GM23338 (cell line): ENCODE results near the gene AOC2. TPM values are rescaled to one million over a fixed set of nuclear protein-coding genes. Genes with fewer than 3 reads are reported as not detected.

Experiments
- ATAC-seq: fragments of 200-7000 bp; cut with Tn5 transposase; 3 replicates; pipeline ENCODE4 v1.9.1; 2020
- DNase-seq: peaks from one replicate; pipeline ENCODE4 v3.0.0-alpha.2; 2015; ENCODE audit warnings: low spot score
- H2AFZ ChIP-seq: fragments of 200-600 bp; sonication (generic); 2 replicates; pipeline ENCODE4 v1.8.0; 2016; ENCODE audit warnings: antibody characterized with exemption, mild to moderate bottlenecking, moderate library complexity
- H3F3A ChIP-seq: fragments of 200-600 bp; sonication (generic); replicated peaks from 2 replicates; pipeline ENCODE4 v1.8.0; 2017; ENCODE audit warnings: antibody characterized with exemption, mixed run types, low read depth
- H3K27ac ChIP-seq: fragments of 200-600 bp; sonication (generic); 2 replicates; pipeline ENCODE4 v1.6.1; 2016; ENCODE audit warnings: low read depth
- H3K27me3 ChIP-seq: fragments of 200-600 bp; sonication (generic); 2 replicates; pipeline ENCODE4 v1.8.0; 2016; ENCODE audit warnings: mild to moderate bottlenecking, mixed run types, moderate library complexity; ENCODE audit not compliant: insufficient read depth
- H3K36me3 ChIP-seq: fragments of 200-600 bp; sonication (generic); 2 replicates; pipeline ENCODE4 v1.8.0; 2016; ENCODE audit warnings: mild to moderate bottlenecking; ENCODE audit not compliant: insufficient read depth
- H3K4me1 ChIP-seq: fragments of 200-600 bp; sonication (generic); 2 replicates; pipeline ENCODE4 v1.8.0; 2016; ENCODE audit warnings: mild to moderate bottlenecking, moderate library complexity; ENCODE audit not compliant: insufficient read depth
- H3K4me2 ChIP-seq: fragments of 200-600 bp; sonication (generic); 2 replicates; pipeline ENCODE4 v1.7.1; 2017; ENCODE audit warnings: mixed run types
- H3K4me3 ChIP-seq: fragments of 200-600 bp; sonication (generic); 2 replicates; pipeline ENCODE4 v1.6.1; 2016; ENCODE audit warnings: mixed run types
- H3K79me2 ChIP-seq: fragments of 200-600 bp; sonication (generic); replicated peaks from 2 replicates; pipeline ENCODE4 v1.8.0; 2017; ENCODE audit warnings: mild to moderate bottlenecking; ENCODE audit not compliant: insufficient read depth
- H3K9me2 ChIP-seq: fragments of 200-600 bp; sonication (generic); 2 replicates; pipeline ENCODE4 v1.8.0; 2017; ENCODE audit not compliant: insufficient read depth
- H4K20me1 ChIP-seq: fragments of 200-600 bp; sonication (generic); replicated peaks from 2 replicates; pipeline ENCODE4 v1.8.0; 2017; ENCODE audit warnings: mild to moderate bottlenecking; ENCODE audit not compliant: insufficient read depth
- H3K27ac Mint-ChIP-seq: 2 replicates; pipeline ENCODE4 v1.8.0; 2020; ENCODE audit warnings: inconsistent platforms, mild to moderate bottlenecking, moderate library complexity, mixed read lengths
- H3K27me3 Mint-ChIP-seq: 3 replicates; pipeline ENCODE4 v1.8.0; 2022; ENCODE audit warnings: low read depth, mild to moderate bottlenecking, moderate library complexity, mixed read lengths, inconsistent platforms; ENCODE audit not compliant: insufficient read depth, poor library complexity
- H3K36me3 Mint-ChIP-seq: 3 replicates; pipeline ENCODE4 v1.8.0; 2021; ENCODE audit warnings: low read depth, mild to moderate bottlenecking, inconsistent platforms, moderate library complexity, mixed read lengths
- H3K4me1 Mint-ChIP-seq: 3 replicates; pipeline ENCODE4 v1.8.0; 2020; ENCODE audit warnings: mild to moderate bottlenecking, inconsistent platforms, mixed read lengths
- H3K4me3 Mint-ChIP-seq: 3 replicates; pipeline ENCODE4 v1.8.0; 2021; ENCODE audit warnings: moderate library complexity, mild to moderate bottlenecking, inconsistent platforms, mixed read lengths
- H3K9me3 Mint-ChIP-seq: 3 replicates; pipeline ENCODE4 v1.8.0; 2020; ENCODE audit warnings: moderate library complexity, mild to moderate bottlenecking, inconsistent platforms, mixed read lengths
- CREB1 ChIP-seq: fragments of 250-450 bp; sonication (Bioruptor Pico); IDR thresholded peaks from 2 replicates; pipeline ENCODE4 v1.5.0; 2020; ENCODE audit warnings: low read depth, mild to moderate bottlenecking, moderate library complexity
- EZH2 ChIP-seq: fragments of 200-600 bp; sonication (generic); IDR thresholded peaks from one replicate; pipeline ENCODE4 v1.8.0; 2017; ENCODE audit warnings: antibody characterized with exemption, mild to moderate bottlenecking, low read depth; ENCODE audit not compliant: unreplicated experiment
- EZH2phosphoT487 ChIP-seq: fragments of 200-600 bp; sonication (generic); IDR thresholded peaks from one replicate; pipeline ENCODE4 v1.8.1; 2018; ENCODE audit warnings: antibody characterized with exemption; ENCODE audit not compliant: unreplicated experiment
- JUNB ChIP-seq: IDR thresholded peaks from one replicate; pipeline ENCODE4 v1.6.1; 2016; ENCODE audit warnings: antibody characterized with exemption; ENCODE audit not compliant: unreplicated experiment
- NANOG ChIP-seq: IDR thresholded peaks from 2 replicates; pipeline ENCODE4 v1.6.1; 2016; ENCODE audit warnings: antibody characterized with exemption, borderline replicate concordance
- STAT1 ChIP-seq: IDR thresholded peaks from one replicate; pipeline ENCODE4 v1.6.1; 2016; ENCODE audit warnings: antibody characterized with exemption; ENCODE audit not compliant: unreplicated experiment
- ZNF114 ChIP-seq: fragments of 250-450 bp; sonication (Bioruptor Pico); IDR thresholded peaks from 2 replicates; pipeline ENCODE4 v1.5.0; 2020; ENCODE audit warnings: mild to moderate bottlenecking, moderate library complexity
- ZNF331 ChIP-seq: fragments of 250-450 bp; sonication (Bioruptor Pico); IDR thresholded peaks from 2 replicates; pipeline ENCODE4 v1.5.0; 2020; ENCODE audit warnings: low read depth, mild to moderate bottlenecking, moderate library complexity
- polyA plus RNA-seq: library from polyadenylated mRNA; unstranded; fragments of >200 nt; fragmentation: Nextera tagmentation; extraction: Ambion mirVana; gene quantifications from 2 replicates; pipeline ENCODE4 v1.2.1, GENCODE V29; 2016
- total RNA-seq: library from RNA; depleted of rRNA; stranded (reverse); fragments of >200 nt; shearing (Covaris generic); gene quantifications from 2 replicates; pipeline ENCODE4 v1.2.3, GENCODE V29; 2014
- TF ChIP-seq, protein P1 (sequence below), 2 experiments: fragments of 200-600 bp in 1 of 2; sonication (generic) in 1 of 2; conservative IDR thresholded peaks; 2 replicates each; pipeline versions ENCODE4 v1.5.1 to v1.6.1; 2016 to 2017; ENCODE audit warnings: antibody characterized with exemption in 2 of 2, low read depth in 2 of 2, mild to moderate bottlenecking in 2 of 2, moderate library complexity in 1 of 2
- TF ChIP-seq, protein P2 (sequence below): IDR thresholded peaks from 2 replicates; pipeline ENCODE4 v1.6.1; 2016; ENCODE audit warnings: antibody characterized with exemption
- TF ChIP-seq, protein P3 (sequence below): IDR thresholded peaks from one replicate; pipeline ENCODE4 v1.6.1; 2018; ENCODE audit warnings: antibody characterized with exemption; ENCODE audit not compliant: unreplicated experiment

AOC2 gene
- total and polyA plus RNA-seq, 2 experiments from 2014 or later = 2.0 to 5.8 TPM

DNA sequence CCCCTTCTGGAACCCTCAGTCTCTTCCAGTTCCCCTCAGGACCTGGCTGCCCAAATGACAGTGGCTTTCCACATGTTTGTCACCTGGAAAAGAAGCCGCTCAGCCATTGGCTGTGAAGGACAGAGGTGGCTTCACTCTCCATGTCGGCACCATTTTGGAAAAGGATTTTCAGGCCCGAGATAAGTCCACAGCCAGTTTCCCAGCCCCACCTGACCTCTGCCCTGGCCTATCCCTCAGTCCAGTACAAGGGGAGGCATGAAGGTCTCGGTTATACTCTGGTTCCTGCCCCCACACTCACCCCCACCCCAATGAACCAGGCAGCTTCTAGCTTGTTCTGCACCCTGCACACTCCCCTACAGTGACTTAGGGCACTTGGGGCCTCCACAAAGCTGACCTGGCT lies 21.8 kb downstream of the AOC2 start (continued):
- no peak for TF ChIP-seq JUNB
- TF ChIP-seq EZH2phosphoT487 = no peak
- no peak for TF ChIP-seq ZNF114 (CRISPR knock-in tag)
- no peak for TF ChIP-seq CREB1 (CRISPR knock-in tag)
- no peak for TF ChIP-seq ZNF331
- TF ChIP-seq NANOG = no peak
- TF ChIP-seq EZH2 = no peak
- TF ChIP-seq STAT1 = no peak
- TF ChIP-seq, protein P1, sequence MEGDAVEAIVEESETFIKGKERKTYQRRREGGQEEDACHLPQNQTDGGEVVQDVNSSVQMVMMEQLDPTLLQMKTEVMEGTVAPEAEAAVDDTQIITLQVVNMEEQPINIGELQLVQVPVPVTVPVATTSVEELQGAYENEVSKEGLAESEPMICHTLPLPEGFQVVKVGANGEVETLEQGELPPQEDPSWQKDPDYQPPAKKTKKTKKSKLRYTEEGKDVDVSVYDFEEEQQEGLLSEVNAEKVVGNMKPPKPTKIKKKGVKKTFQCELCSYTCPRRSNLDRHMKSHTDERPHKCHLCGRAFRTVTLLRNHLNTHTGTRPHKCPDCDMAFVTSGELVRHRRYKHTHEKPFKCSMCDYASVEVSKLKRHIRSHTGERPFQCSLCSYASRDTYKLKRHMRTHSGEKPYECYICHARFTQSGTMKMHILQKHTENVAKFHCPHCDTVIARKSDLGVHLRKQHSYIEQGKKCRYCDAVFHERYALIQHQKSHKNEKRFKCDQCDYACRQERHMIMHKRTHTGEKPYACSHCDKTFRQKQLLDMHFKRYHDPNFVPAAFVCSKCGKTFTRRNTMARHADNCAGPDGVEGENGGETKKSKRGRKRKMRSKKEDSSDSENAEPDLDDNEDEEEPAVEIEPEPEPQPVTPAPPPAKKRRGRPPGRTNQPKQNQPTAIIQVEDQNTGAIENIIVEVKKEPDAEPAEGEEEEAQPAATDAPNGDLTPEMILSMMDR (conservative IDR thresholded peaks at IDR 0.05; ENCODE audit: low read depth in 2 of 2) = no peak

DNA sequence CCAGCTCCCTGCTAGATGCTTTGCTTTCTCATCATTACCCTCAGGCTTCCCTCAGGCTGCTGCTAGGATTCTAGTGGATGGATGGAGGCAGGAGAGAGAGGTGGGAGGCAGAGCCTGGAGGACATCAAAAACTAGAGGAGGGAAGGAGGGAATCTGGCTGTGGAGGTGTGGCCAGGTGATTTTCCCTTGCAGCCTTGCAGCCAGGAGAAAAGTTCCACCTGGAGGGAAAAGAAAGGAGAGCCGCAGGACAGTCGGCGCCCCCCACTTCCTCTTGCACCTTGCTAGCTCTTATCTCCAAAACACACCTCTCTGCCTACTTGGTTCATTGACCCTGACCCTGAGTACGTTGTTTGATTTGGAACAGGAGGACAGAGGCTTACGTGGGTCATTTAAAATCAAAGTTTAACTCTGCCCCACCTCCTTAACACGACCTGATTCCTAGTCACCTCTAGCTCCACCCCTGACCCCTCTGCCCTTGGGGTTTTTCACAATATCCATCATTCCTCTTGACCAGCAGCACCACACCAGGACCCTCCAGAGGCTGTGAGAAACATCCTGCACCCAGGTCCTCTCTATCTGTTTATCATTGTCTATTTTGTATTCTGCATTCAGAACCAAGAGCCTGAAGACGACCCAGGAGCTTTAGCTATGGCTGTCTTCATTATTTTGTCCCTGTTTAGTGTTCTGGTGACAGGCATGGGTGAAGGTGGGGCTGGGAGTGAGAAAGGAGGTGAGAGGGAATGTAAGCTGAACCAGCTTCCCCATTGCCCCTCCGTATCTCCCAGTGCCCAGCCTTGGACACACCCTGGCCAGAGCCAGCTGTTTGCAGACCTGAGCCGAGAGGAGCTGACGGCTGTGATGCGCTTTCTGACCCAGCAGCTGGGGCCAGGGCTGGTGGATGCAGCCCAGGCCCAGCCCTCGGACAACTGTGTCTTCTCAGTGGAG lies 22.5 kb downstream of the AOC2 start:
- peaks cover 23% of the 10 kb centered on the region for H3K9me3 Mint-ChIP-seq
- peaks cover 8% of the 10 kb centered on the region; the same call in 2 of the 3 replicates for H3K36me3 Mint-ChIP-seq
- H3K27me3 Mint-ChIP-seq = peaks cover 5% of the 10 kb centered on the region
- Histone ChIP-seq H4K20me1 (no peaks in the 10 kb centered on the region), H3K4me3 (no peak overlapping the region), H3K27ac (no peak overlapping the region), H3K4me1 (0 out of 2 replicates have a peak, but pooled peaks cover 4% of the 10 kb centered on the region), H3K4me2 (no peak overlapping the region), H3K79me2 (no peaks in the 10 kb centered on the region), H2AFZ (peak overlapping the region; percentile 63; the same call in 1 of the 2 replicates), H3K9me2 (no peaks in the 10 kb centered on the region), H3K36me3 (no peaks in the 10 kb centered on the region), H3K27me3 (no peaks in the 10 kb centered on the region), H3F3A (no peaks in the 10 kb centered on the region)
- ATAC-seq (no peak), DNase-seq (no peak)
- no peak overlapping the region for H3K4me3 Mint-ChIP-seq
- no peak overlapping the region for H3K27ac Mint-ChIP-seq
- peaks cover 11% of the 10 kb centered on the region for H3K4me1 Mint-ChIP-seq
- TF ChIP-seq, protein P1 (conservative IDR thresholded peaks at IDR 0.05; ENCODE audit: low read depth in 2 of 2) = no peak
- TF ChIP-seq EZH2phosphoT487 (no peak), CREB1 (CRISPR knock-in tag) (no peak), JUNB (no peak), STAT1 (no peak)
- TF ChIP-seq, protein P2, sequence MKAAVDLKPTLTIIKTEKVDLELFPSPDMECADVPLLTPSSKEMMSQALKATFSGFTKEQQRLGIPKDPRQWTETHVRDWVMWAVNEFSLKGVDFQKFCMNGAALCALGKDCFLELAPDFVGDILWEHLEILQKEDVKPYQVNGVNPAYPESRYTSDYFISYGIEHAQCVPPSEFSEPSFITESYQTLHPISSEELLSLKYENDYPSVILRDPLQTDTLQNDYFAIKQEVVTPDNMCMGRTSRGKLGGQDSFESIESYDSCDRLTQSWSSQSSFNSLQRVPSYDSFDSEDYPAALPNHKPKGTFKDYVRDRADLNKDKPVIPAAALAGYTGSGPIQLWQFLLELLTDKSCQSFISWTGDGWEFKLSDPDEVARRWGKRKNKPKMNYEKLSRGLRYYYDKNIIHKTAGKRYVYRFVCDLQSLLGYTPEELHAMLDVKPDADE = no peak
- TF ChIP-seq, protein P3, sequence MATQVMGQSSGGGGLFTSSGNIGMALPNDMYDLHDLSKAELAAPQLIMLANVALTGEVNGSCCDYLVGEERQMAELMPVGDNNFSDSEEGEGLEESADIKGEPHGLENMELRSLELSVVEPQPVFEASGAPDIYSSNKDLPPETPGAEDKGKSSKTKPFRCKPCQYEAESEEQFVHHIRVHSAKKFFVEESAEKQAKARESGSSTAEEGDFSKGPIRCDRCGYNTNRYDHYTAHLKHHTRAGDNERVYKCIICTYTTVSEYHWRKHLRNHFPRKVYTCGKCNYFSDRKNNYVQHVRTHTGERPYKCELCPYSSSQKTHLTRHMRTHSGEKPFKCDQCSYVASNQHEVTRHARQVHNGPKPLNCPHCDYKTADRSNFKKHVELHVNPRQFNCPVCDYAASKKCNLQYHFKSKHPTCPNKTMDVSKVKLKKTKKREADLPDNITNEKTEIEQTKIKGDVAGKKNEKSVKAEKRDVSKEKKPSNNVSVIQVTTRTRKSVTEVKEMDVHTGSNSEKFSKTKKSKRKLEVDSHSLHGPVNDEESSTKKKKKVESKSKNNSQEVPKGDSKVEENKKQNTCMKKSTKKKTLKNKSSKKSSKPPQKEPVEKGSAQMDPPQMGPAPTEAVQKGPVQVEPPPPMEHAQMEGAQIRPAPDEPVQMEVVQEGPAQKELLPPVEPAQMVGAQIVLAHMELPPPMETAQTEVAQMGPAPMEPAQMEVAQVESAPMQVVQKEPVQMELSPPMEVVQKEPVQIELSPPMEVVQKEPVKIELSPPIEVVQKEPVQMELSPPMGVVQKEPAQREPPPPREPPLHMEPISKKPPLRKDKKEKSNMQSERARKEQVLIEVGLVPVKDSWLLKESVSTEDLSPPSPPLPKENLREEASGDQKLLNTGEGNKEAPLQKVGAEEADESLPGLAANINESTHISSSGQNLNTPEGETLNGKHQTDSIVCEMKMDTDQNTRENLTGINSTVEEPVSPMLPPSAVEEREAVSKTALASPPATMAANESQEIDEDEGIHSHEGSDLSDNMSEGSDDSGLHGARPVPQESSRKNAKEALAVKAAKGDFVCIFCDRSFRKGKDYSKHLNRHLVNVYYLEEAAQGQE = no peak
